Activated T-helper 2 cell treated with anti-CD3 and anti-CD28 coated beads, Interferon-gamma antibody, Interleukin-2, Interleukin-4, amounts not matched to agents 10 μg/mL and 5 μg/mL and 100 μg/mL, durations not matched to agents 14 hours and 24 hours and 36 hours (primary cell): ENCODE results near the gene DNAJB9. TPM values are rescaled to one million over a fixed set of nuclear protein-coding genes. Genes with fewer than 3 reads are reported as not detected.
A peak's percentile ranks its signal among the peaks of the same experiment; 100 is the strongest.
"Not testable (repeated sequence)": the region's sequence is repeated elsewhere in the genome, so short reads cannot be mapped to it uniquely, and the experiment has no call there.

Experiments used
- DNase-seq: peaks from one replicate; pipeline ENCODE4 v3.0.0; 2021; ENCODE audit warnings: low spot score
- H3K27ac Mint-ChIP-seq: one replicate; pipeline ENCODE4 v1.8.0; 2021; ENCODE audit warnings: mixed read lengths
- H3K27me3 Mint-ChIP-seq: one replicate; pipeline ENCODE4 v1.8.0; 2021; ENCODE audit warnings: low read depth, mixed read lengths
- H3K36me3 Mint-ChIP-seq: one replicate; pipeline ENCODE4 v1.8.0; 2021; ENCODE audit warnings: low read depth, mixed read lengths
- H3K4me1 Mint-ChIP-seq: one replicate; pipeline ENCODE4 v1.8.0; 2021; ENCODE audit warnings: low read depth, mixed read lengths
- H3K4me3 Mint-ChIP-seq: one replicate; pipeline ENCODE4 v1.8.0; 2021; ENCODE audit warnings: low read depth, mild to moderate bottlenecking, moderate library complexity, mixed read lengths
- H3K9me3 Mint-ChIP-seq: one replicate; pipeline ENCODE4 v1.8.0; 2021; ENCODE audit warnings: mixed read lengths
- intact Hi-C: fragments of 100-400 bp; cut with micrococcal nuclease; formaldehyde crosslinking; loops from one replicate; pipeline ENCODE4 v1.15.1; 2023
- total RNA-seq: library from RNA; stranded (reverse); gene quantifications from 2 replicates; pipeline ENCODE4 v1.2.3, GENCODE V29; 2022

The DNAJB9 gene
- total RNA-seq, 1 donor from 2014 or later, result 19.4 TPM

GRCh38 chr7:108538685-108539084 lies 31.0 kb upstream of the DNAJB9 start:
- H3K4me3 Mint-ChIP-seq, H3K36me3 Mint-ChIP-seq, intact Hi-C loops, H3K27ac Mint-ChIP-seq, H3K9me3 Mint-ChIP-seq, H3K4me1 Mint-ChIP-seq, DNase-seq: not testable (repeated sequence)
- peaks cover 17% of the 10 kb centered on the region for H3K27me3 Mint-ChIP-seq

- intact Hi-C loops, result no loop called here
- Mint-ChIP-seq H3K4me1 (no peaks in the 10 kb centered on the region), H3K27me3 (peaks cover 15% of the 10 kb centered on the region), H3K4me3 (no peak overlapping the region), H3K36me3 (no peaks in the 10 kb centered on the region), H3K9me3 (no peaks in the 10 kb centered on the region), H3K27ac (no peak overlapping the region)
- no peak for DNase-seq
Measured at GRCh38 chr7:108541478-108541877, 28.2 kb upstream of the DNAJB9 start.

GRCh38 chr7:108548141-108548896 lies 21.4 kb upstream of the DNAJB9 start:
- DNase-seq, H3K4me1 Mint-ChIP-seq, H3K36me3 Mint-ChIP-seq, H3K4me3 Mint-ChIP-seq, intact Hi-C loops, H3K27ac Mint-ChIP-seq, H3K9me3 Mint-ChIP-seq, H3K27me3 Mint-ChIP-seq: not testable (repeated sequence)

- H3K27me3 Mint-ChIP-seq, H3K4me3 Mint-ChIP-seq, H3K4me1 Mint-ChIP-seq, DNase-seq, intact Hi-C loops, H3K27ac Mint-ChIP-seq: not testable (repeated sequence)
- Mint-ChIP-seq H3K36me3 (peaks cover 44% of the 10 kb centered on the region), H3K9me3 (peaks cover 24% of the 10 kb centered on the region)
Measured at GRCh38 chr7:108556665-108557064, 13.0 kb upstream of the DNAJB9 start.

- Mint-ChIP-seq H3K4me3 (no peak overlapping the region), H3K36me3 (peaks cover 47% of the 10 kb centered on the region), H3K27ac (no peak overlapping the region), H3K27me3 (no peaks in the 10 kb centered on the region), H3K9me3 (peaks cover 24% of the 10 kb centered on the region), H3K4me1 (no peaks in the 10 kb centered on the region)
- DNase-seq, result no peak
- intact Hi-C loops, result no loop called here
Measured at GRCh38 chr7:108557191-108557590, 12.5 kb upstream of the DNAJB9 start.

GRCh38 chr7:108557617-108558016 lies 12.1 kb upstream of the DNAJB9 start:
- no peak for DNase-seq
- Mint-ChIP-seq H3K36me3 (peaks cover 51% of the 10 kb centered on the region), H3K4me1 (no peaks in the 10 kb centered on the region), H3K27ac (no peak overlapping the region), H3K27me3 (no peaks in the 10 kb centered on the region), H3K4me3 (no peak overlapping the region), H3K9me3 (peaks cover 24% of the 10 kb centered on the region)
- intact Hi-C loops, result no loop called here

GRCh38 chr7:108559253-108559652 lies 10.4 kb upstream of the DNAJB9 start:
- intact Hi-C loops, result no loop called here
- Mint-ChIP-seq H3K4me1 (no peaks in the 10 kb centered on the region), H3K27ac (no peak overlapping the region), H3K4me3 (no peak overlapping the region), H3K9me3 (peaks cover 24% of the 10 kb centered on the region), H3K36me3 (peaks cover 56% of the 10 kb centered on the region), H3K27me3 (no peaks in the 10 kb centered on the region)
- no peak for DNase-seq

- DNase-seq, result no peak
- H3K27me3 Mint-ChIP-seq, result no peaks in the 10 kb centered on the region
- no peak overlapping the region for H3K27ac Mint-ChIP-seq
- H3K4me3 Mint-ChIP-seq, result no peak overlapping the region
- H3K36me3 Mint-ChIP-seq, result peaks cover 65% of the 10 kb centered on the region
- intact Hi-C loops, result no loop called here
- peaks cover 2% of the 10 kb centered on the region for H3K4me1 Mint-ChIP-seq
- H3K9me3 Mint-ChIP-seq, result peaks cover 20% of the 10 kb centered on the region
Measured at GRCh38 chr7:108561047-108561619, 8.5 kb upstream of the DNAJB9 start.

- H3K4me3 Mint-ChIP-seq, result no peak overlapping the region
- no peak for DNase-seq
- H3K4me1 Mint-ChIP-seq, result peaks cover 13% of the 10 kb centered on the region
- peaks cover 65% of the 10 kb centered on the region for H3K36me3 Mint-ChIP-seq
- H3K27me3 Mint-ChIP-seq, result no peaks in the 10 kb centered on the region
- H3K27ac Mint-ChIP-seq, result no peak overlapping the region
- H3K9me3 Mint-ChIP-seq, result no peaks in the 10 kb centered on the region
- intact Hi-C loops, result no loop called here
Measured at GRCh38 chr7:108565987-108566386, 3.7 kb upstream of the DNAJB9 start.

- intact Hi-C loops, result loop anchor here (1.0 to 2.0 kb wide), 2 partner anchors 43 to 432 kb away; partner anchors contain the start of gene PNPLA8
- Mint-ChIP-seq H3K27me3 (no peaks in the 10 kb centered on the region), H3K9me3 (no peaks in the 10 kb centered on the region), H3K27ac (peak overlapping the region; percentile 99), H3K4me3 (peak overlapping the region; percentile 99), H3K36me3 (peaks cover 75% of the 10 kb centered on the region), H3K4me1 (peaks cover 34% of the 10 kb centered on the region)
- DNase-seq, result no peak
Measured at GRCh38 chr7:108568801-108569380, 783 bp upstream of the DNAJB9 start.

GRCh38 chr7:108570146-108570755 lies 577 bp downstream of the DNAJB9 start:
- Mint-ChIP-seq H3K4me3 (peak overlapping the region; percentile 99), H3K36me3 (peaks cover 75% of the 10 kb centered on the region), H3K9me3 (no peaks in the 10 kb centered on the region), H3K27me3 (no peaks in the 10 kb centered on the region), H3K27ac (peak overlapping the region; percentile 99), H3K4me1 (peaks cover 39% of the 10 kb centered on the region)
- intact Hi-C loops, result loop anchor here (5.0 kb wide), 1 partner anchor 37 kb away; no protein-coding TSS in a partner anchor
- DNase-seq, result peak; percentile 43

GRCh38 chr7:108572480-108572879 lies 2.8 kb downstream of the DNAJB9 start:
- Mint-ChIP-seq H3K4me1 (peaks cover 48% of the 10 kb centered on the region), H3K36me3 (peaks cover 83% of the 10 kb centered on the region), H3K9me3 (no peaks in the 10 kb centered on the region), H3K4me3 (no peak overlapping the region), H3K27ac (peak overlapping the region; percentile 62), H3K27me3 (no peaks in the 10 kb centered on the region)
- intact Hi-C loops, result loop anchor here (5.0 kb wide), 1 partner anchor 35 kb away; no protein-coding TSS in a partner anchor
- no peak for DNase-seq

- Mint-ChIP-seq H3K4me1 (peaks cover 40% of the 10 kb centered on the region), H3K27ac (no peak overlapping the region), H3K36me3 (peaks cover 92% of the 10 kb centered on the region), H3K9me3 (peaks cover 9% of the 10 kb centered on the region), H3K27me3 (no peaks in the 10 kb centered on the region), H3K4me3 (no peak overlapping the region)
- intact Hi-C loops, result no loop called here
- DNase-seq, result no peak
Measured at GRCh38 chr7:108575156-108575555, 5.5 kb downstream of the DNAJB9 start.
